Stimulated activated CD4-positive, alpha-beta T cell treated with anti-CD3 and anti-CD28 coated beads, Interleukin-12 subunit alpha, Interleukin-12 subunit beta, amount 100 ng/mL, for 24 hours (primary cell): ENCODE measurements around the gene BIRC6.

Experiments
- DNase-seq, 2 experiments: peaks; one replicate each; pipeline ENCODE4 v3.0.0-alpha.2; 2020; ENCODE audit warnings: low read depth in 2 of 2

Gene BIRC6

GRCh38 chr2:32376756-32377155, 19.9 kb downstream of the BIRC6 start:
- DNase-seq, result no peak

- DNase-seq, result no peak
Observed at GRCh38 chr2:32377928-32378327, 21.1 kb downstream of the BIRC6 start.

- DNase-seq, result no peak
Observed at GRCh38 chr2:32379352-32379751, 22.5 kb downstream of the BIRC6 start.

GRCh38 chr2:32383858-32384257, 27.0 kb downstream of the BIRC6 start:
- no peak for DNase-seq

GRCh38 chr2:32384529-32384928, 27.7 kb downstream of the BIRC6 start:
- no peak for DNase-seq

- no peak for DNase-seq
Observed at GRCh38 chr2:32386739-32387138, 29.9 kb downstream of the BIRC6 start.

GRCh38 chr2:32399221-32399620, 42.4 kb downstream of the BIRC6 start:
- no peak for DNase-seq

- DNase-seq, result no peak
Observed at GRCh38 chr2:32402091-32402490, 45.3 kb downstream of the BIRC6 start.

GRCh38 chr2:32403782-32404181, 47.0 kb downstream of the BIRC6 start:
- DNase-seq, result no peak

- no peak for DNase-seq
Observed at GRCh38 chr2:32404691-32405090, 47.9 kb downstream of the BIRC6 start.

- no peak for DNase-seq
Observed at GRCh38 chr2:32416519-32416918, 59.7 kb downstream of the BIRC6 start.

GRCh38 chr2:32417659-32418058, 60.8 kb downstream of the BIRC6 start:
- DNase-seq, result no peak

GRCh38 chr2:32418778-32419177, 62.0 kb downstream of the BIRC6 start:
- no peak for DNase-seq

- no peak for DNase-seq
Observed at GRCh38 chr2:32422133-32422532, 65.3 kb downstream of the BIRC6 start.

- DNase-seq, result no peak
Observed at GRCh38 chr2:32423536-32423935, 66.7 kb downstream of the BIRC6 start.

GRCh38 chr2:32424739-32425138, 67.9 kb downstream of the BIRC6 start:
- no peak for DNase-seq

- no peak for DNase-seq
Observed at GRCh38 chr2:32425719-32426141, 68.9 kb downstream of the BIRC6 start.

GRCh38 chr2:32427672-32428610, 71.1 kb downstream of the BIRC6 start:
- DNase-seq, result no peak

- no peak for DNase-seq
Observed at GRCh38 chr2:32430804-32431203, 74.0 kb downstream of the BIRC6 start.

GRCh38 chr2:32436150-32436549, 79.3 kb downstream of the BIRC6 start:
- DNase-seq, result no peak

GRCh38 chr2:32442020-32442467, 85.2 kb downstream of the BIRC6 start:
- DNase-seq, result no peak

- DNase-seq, result no peak
Observed at GRCh38 chr2:32446369-32446768, 89.5 kb downstream of the BIRC6 start.

- DNase-seq, result no peak
Observed at GRCh38 chr2:32450851-32451250, 94.0 kb downstream of the BIRC6 start.
